ENCODE data around the gene PCDHGA4.
"Not testable (repeated sequence)": the region's sequence is repeated elsewhere in the genome, so short reads cannot be mapped to it uniquely, and the experiment has no call there.

The PCDHGA4 gene

DNA sequence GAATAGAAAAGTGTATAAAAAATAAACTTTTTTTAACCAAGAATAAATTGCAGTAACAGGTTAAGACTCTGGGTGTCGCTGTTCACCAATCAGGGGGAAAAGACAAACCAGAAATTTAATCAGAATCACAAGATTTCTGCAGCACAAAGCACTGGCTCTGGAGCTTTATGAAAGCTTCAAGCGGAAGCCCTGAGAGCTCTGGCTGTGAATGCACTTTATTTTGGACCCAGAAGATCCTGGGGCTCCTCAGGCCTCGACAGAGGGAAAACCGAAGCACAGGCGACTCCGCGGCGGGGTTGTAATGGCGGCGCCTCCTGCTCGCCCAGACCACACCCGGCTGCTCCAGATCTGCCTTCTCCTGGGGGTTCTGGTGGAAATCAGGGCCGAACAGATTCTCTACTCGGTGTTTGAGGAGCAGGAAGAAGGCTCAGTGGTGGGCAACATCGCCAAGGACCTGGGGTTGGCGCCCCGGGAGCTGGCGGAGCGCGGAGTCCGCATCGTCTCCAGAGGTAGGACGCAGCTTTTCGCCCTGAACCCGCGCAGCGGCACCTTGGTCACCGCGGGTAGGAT is at the start of gene PCDHGA4:
TSS of gene PCDHGA4 (plus strand) at position 122 of the 570 bp plus-strand sequence. CDS start at position 209, 87 bp downstream.
- in situ Hi-C loops (cut with MboI; ENCODE audit: low sequenced_read_pairs), result no loop called here

GRCh38 chr5:141306630-141307029 is 48.2 kb upstream of the PCDHGA4 start:
- in situ Hi-C loops (cut with MboI; ENCODE audit: low sequenced_read_pairs), result no loop called here

DNA sequence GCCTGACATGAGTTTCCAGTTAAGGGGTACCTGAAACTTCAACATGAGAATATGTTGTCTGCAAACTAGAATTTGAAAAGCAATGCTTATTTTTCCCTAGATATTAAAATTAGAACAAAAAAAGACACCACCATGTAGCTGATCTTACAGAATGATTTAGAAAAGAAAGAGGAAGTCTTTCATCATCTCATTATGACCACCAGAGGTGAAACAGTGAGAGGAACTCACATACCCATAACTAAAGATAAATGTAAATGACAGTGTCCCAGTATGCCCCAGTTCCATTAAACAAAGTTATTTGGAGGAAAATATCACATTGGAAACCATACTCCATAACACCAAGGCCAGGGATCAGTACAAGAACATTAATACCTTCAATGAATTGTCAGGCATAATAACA is 41.1 kb upstream of the PCDHGA4 start:
- in situ Hi-C loops (cut with MboI; ENCODE audit: low sequenced_read_pairs), result no loop called here

- in situ Hi-C loops (cut with MboI; ENCODE audit: low sequenced_read_pairs), result not testable (repeated sequence)
These were observed 37.9 kb upstream of the PCDHGA4 start for GRCh38 chr5:141316963-141317362.

DNA sequence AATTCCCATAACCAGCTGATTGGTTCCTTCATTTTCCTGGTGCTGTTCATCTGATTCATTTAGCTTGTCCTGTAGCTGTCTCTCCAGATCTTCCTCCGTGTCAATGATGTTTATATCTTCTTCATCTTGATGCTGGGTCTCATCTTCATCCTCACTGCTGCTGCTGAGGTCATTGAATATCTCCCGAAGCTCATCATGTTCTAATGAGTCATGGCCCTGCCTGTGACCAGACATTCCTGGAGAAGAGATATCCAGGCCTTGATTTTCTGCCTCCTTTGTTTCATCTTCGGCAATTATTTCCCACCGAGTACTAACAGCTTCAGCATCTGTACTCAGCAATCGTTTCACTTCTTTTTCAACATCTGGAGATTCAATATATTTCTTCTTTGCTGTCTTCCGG is 35.6 kb upstream of the PCDHGA4 start:
- in situ Hi-C loops (cut with MboI; ENCODE audit: low sequenced_read_pairs), result no loop called here

GRCh38 chr5:141319699-141320098 is 35.1 kb upstream of the PCDHGA4 start:
- in situ Hi-C loops (cut with MboI; ENCODE audit: low sequenced_read_pairs), result no loop called here

DNA sequence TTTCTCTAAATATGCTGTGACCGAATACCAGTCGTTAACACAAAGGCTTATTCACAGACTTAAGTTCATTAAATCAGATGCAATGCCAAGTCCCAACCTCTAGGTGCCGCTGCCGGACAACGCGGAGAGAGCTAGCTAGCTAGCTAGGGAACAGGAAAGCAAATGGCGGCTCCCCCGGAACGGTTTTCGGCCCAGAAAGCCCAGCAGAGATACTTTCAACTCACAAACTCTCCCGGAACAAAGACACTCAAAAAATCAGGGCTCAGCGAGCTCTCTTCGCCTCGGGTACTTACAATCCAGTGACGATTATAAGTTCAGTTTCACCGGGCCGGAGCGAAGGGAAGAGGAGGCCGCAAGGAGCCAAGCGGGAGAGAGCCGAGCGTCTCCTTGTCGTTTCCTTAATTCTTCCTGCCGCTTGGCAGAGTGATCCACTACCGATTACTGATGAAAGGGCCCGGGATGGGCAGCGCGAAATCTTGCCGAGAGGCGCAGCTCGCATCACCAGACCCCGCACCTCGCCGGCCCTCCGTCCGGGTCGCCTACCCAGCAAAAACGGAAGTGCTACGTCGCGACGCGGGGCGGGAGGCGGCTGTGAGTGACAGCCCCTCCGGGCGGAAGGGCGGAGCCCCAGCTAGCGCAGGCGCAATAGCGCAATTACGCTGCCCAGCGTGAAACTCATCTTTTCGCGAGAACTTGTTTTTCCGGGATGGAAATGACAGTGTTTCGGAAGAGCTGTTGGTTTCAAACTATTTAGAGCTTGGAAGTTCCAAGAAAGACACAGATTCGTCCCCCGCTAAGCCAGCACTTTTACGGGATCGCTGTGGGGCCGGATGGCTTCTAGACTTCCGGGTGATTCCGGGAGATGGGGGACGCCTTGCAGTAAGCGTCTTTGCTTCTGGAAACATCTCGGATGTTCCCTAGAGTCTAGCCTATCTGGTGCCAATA is 34.3 kb upstream of the PCDHGA4 start, which contains the start of gene TAF7:
TSS of gene TAF7 (minus strand) at position 560 of the 945 bp plus-strand sequence. CDS start 740 bp downstream, outside the sequence.
- in situ Hi-C loops (cut with MboI; ENCODE audit: low sequenced_read_pairs), result no loop called here

DNA sequence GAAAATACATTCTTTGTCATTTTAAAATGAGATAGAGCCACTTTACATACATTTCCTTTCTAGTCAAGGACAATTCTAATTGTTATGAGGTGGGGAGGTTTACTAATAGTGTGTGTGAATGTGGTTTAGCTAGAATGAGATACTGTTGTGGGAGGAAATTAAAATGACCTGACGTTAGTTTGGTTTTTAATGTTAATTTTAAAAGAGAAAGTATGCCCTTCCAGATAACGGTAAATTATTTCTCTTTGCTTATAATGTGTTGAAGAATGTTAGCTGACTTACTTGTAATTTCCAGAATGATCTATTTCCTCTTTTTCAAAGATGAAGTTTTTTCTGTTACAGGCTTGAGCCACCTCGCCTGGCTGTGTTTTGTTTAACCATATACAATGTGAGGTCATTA is 32.6 kb upstream of the PCDHGA4 start:
- in situ Hi-C loops (cut with MboI; ENCODE audit: low sequenced_read_pairs), result no loop called here

GRCh38 chr5:141326088-141326854 is 28.6 kb upstream of the PCDHGA4 start:
- in situ Hi-C loops (cut with MboI; ENCODE audit: low sequenced_read_pairs), result no loop called here

DNA sequence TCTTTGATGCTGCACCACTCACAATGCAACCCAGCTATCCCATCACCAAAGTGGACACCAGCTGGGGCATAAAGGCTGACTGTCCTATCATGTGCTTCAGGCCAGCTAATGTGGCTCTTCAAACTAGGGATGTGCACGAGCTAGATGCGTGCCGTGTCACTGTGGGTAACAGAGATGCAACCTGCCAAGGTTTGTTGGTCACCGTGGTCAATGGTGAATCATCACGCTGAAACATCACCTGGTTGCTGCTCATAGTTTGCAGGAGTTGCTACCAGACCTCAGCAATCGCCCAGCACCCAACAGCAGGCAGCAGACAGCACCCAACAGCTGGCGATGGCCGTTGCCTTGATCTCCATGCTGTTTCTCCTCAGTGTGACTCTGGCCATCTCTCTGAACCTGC is 26.6 kb upstream of the PCDHGA4 start:
- in situ Hi-C loops (cut with MboI; ENCODE audit: low sequenced_read_pairs), result no loop called here

DNA sequence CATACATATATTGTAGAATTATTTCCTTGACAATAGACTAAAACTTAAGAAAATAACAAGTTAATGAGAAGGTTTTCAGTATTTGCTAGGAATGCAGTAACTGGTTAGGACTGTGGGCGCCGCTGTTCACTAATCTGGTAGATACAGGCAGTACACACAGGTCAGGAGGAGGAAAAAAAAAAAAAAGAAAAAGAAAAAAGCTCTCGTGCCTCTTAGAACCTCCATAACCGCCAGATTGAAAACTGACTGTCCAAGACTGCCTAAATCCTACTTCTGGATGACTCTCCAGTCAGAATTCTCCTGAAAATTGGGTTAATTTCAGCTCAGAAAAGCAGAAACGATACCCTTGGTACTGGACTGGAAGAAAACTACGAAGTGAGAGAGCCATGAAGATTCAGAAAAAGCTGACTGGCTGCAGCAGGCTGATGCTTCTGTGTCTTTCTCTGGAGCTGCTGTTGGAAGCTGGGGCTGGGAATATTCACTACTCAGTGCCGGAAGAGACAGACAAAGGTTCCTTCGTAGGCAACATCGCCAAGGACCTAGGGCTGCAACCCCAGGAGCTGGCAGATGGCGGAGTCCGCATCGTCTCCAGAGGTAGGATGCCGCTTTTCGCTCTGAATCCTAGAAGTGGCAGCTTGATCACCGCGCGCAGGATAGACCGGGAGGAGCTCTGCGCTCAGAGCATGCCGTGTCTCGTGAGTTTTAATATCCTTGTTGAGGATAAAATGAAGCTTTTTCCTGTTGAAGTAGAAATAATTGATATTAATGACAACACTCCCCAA is 24.3 kb upstream of the PCDHGA4 start, which contains the start of gene PCDHGA1:
TSS of gene PCDHGA1 (plus strand) at position 216 of the 782 bp plus-strand sequence.
- in situ Hi-C loops (cut with MboI; ENCODE audit: low sequenced_read_pairs), result no loop called here

GRCh38 chr5:141332571-141332970 is 22.2 kb upstream of the PCDHGA4 start:
- in situ Hi-C loops (cut with MboI; ENCODE audit: low sequenced_read_pairs), result not testable (repeated sequence)

DNA sequence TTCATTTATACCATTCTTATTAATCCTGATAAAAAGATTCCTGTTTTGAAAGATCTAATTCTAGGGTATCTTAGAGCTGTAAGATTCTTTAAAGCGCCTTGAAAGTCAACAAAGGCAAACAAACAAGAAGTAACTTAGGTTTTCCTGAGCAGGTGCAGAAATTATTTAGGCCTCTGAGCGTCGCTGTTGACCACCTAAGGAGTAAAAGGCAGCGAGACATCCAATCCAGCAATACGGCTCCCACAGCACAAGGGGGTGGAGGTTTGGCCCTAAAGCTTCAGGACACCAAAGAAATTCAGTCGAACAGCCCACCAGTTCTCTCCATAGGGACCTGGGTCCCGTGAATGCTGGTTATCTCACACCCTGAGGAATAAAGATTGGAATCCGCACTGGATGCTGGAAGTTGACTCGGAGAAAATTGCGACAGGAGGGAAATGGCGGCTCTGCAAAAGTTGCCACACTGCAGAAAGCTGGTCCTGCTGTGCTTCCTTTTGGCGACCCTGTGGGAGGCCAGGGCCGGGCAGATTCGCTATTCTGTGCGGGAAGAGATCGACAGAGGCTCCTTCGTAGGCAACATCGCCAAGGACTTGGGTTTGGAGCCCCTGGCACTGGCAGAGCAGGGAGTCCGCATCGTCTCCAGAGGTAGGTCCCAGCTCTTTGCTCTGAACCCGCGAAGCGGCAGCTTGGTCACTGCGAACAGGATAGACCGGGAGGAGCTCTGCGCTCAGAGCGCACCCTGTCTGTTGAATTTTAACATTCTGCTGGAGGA is 16.1 kb upstream of the PCDHGA4 start, which contains the start of gene PCDHGA2:
TSS of gene PCDHGA2 (plus strand) at position 223 of the 769 bp plus-strand sequence.
- in situ Hi-C loops (cut with MboI; ENCODE audit: low sequenced_read_pairs), result no loop called here

DNA sequence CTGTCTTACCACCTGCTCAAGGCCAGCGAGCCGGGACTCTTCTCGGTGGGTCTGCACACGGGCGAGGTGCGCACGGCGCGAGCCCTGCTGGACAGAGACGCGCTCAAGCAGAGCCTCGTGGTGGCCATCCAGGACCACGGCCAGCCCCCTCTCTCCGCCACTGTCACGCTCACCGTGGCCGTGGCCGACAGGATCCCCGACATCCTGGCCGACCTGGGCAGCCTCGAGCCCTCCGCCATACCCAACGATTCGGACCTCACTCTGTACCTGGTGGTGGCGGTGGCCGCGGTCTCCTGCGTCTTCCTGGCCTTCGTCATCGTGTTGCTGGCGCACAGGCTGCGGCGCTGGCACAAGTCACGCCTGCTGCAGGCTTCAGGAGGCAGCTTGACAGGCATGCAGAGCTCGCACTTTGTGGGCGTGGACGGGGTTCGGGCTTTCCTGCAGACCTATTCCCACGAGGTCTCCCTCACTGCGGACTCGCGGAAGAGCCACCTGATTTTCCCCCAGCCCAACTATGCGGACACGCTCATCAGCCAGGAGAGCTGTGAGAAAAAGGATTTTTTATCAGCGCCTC is 14.0 kb upstream of the PCDHGA4 start:
- in situ Hi-C loops (cut with MboI; ENCODE audit: low sequenced_read_pairs), result not testable (repeated sequence)

GRCh38 chr5:141342773-141343172 is 12.0 kb upstream of the PCDHGA4 start:
- in situ Hi-C loops (cut with MboI; ENCODE audit: low sequenced_read_pairs), result no loop called here

DNA sequence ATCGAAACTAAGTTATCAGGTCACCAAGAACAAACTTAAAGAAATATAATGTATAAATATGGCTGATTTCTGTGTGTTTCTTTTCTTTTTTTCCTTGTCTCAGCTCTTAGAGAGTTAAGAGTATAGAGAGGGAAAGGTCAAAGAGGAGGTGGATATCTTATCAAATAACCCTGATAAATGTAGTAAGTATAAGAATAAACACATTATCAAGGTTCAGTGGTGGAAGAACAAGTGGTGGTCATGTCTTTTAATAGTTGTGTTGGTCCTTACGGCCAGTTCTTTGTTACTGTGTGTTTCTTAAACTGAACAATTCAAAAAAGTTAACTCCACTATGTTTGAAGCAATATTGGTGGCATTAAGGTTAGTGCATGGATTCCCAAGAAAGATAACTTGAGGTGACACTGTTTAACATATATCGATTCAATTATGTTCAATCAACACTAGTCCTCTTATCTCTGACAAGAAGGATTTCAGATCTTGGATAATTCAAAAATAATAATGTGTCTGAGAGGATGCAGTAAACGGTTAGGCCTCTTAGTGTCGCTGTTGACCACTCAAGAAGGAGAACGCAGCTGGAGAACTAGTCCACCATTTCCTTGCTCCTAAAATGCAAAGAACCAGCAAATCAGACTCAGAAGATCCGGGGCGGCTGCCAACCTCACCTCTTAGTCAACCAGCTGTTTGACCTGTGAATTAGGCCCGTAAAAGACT is 11.4 kb upstream of the PCDHGA4 start, which contains the start of gene PCDHGA3:
TSS of gene PCDHGA3 (plus strand) at position 588 of the 711 bp plus-strand sequence. CDS start 205 bp downstream, outside the sequence.
- in situ Hi-C loops (cut with MboI; ENCODE audit: low sequenced_read_pairs), result no loop called here

DNA sequence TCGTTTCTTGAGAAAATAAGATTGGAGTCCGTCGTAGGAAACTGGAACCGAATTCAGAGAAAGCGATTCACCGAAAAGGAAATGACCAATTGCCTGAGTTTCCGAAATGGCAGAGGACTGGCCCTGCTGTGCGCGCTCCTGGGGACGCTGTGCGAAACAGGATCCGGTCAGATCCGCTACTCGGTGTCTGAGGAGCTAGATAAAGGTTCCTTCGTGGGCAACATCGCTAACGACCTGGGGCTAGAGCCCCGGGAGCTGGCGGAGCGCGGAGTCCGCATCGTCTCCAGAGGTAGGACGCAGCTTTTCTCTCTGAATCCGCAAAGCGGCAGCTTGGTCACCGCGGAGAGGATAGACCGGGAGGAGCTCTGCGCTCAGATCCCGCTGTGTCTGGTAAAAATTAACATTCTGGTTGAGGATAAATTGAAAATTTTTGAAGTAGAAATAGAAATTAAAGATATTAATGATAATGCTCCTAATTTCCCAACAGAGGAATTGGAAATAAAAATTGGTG is 10.8 kb upstream of the PCDHGA4 start:
- in situ Hi-C loops (cut with MboI; ENCODE audit: low sequenced_read_pairs), result no loop called here

DNA sequence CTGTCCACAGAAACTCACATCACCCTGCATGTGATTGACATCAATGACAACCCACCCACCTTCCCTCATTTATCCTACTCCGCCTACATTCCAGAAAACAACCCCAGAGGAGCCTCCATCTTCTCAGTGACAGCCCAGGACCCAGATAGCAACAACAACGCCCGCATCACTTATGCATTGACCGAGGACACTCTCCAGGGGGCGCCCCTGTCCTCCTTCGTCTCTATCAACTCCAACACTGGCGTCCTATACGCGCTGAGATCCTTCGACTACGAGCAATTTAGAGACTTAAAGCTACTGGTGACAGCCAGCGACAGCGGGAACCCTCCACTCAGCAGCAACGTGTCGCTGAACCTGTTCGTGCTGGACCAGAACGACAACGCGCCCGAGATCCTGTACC is 9.5 kb upstream of the PCDHGA4 start:
- in situ Hi-C loops (cut with MboI; ENCODE audit: low sequenced_read_pairs), result no loop called here

Data from HL-60/S4 treated with phorbol 12-myristate 13-acetate at 8.2 ng/mL for 4 days and 3 days (cell line).